Cortex of kidney (tissue), 1 donor: ENCODE results near the gene NNAT.

Source experiments
- DNase-seq: peaks from one replicate; lab custom pipeline; 2025; lab: John Stamatoyannopoulos, UW

NNAT gene

GRCh38 chr20:37567671-37568588, 46.9 kb downstream of the NNAT start:
- DNase-seq: no peak

GRCh38 chr20:37570419-37570818, 49.4 kb downstream of the NNAT start:
- DNase-seq: no peak

- DNase-seq: no peak
Measured at GRCh38 chr20:37571033-37571432, 50.0 kb downstream of the NNAT start.
